ENCODE results near the gene SPRED1.

- TF ChIP-seq CTCF (IDR thresholded peaks at IDR 0.05) (no peak), EZH2 (IDR thresholded peaks at IDR 0.05; ENCODE audit: borderline replicate concordance, insufficient read depth, low read depth, low read length, poor library complexity, severe bottlenecking) (no peak)
These were observed 43.9 kb upstream of the SPRED1 start for GRCh38 chr15:38208779-38209178.
